Skin of body (tissue), 2 donors: ENCODE results near the gene PSRC1. TPM values are rescaled to one million over a fixed set of nuclear protein-coding genes. Genes with fewer than 3 reads are reported as not detected.

Experiments
- DNase-seq: peaks from one replicate; lab custom pipeline; 2025; lab: John Stamatoyannopoulos, UW
- total RNA-seq: library from RNA; depleted of rRNA; stranded (reverse); fragments of >200 nt; gene quantifications from one replicate; pipeline ENCODE4 v1.2.3, GENCODE V29; 2014

PSRC1 gene
- total RNA-seq, 1 donor from 2014 or later = 5.0 TPM

GRCh38 chr1:109258481-109259466 lies 24.2 kb downstream of the PSRC1 start:
- no peak for DNase-seq

- DNase-seq = no peak
Measured at GRCh38 chr1:109257682-109258421, 25.1 kb downstream of the PSRC1 start.

- no peak for DNase-seq
Measured at GRCh38 chr1:109256971-109257681, 25.8 kb downstream of the PSRC1 start.

- DNase-seq = no peak
Measured at GRCh38 chr1:109256085-109256484, 26.9 kb downstream of the PSRC1 start.

- no peak for DNase-seq
Measured at GRCh38 chr1:109255678-109256077, 27.3 kb downstream of the PSRC1 start.

- no peak for DNase-seq
Measured at GRCh38 chr1:109255097-109255651, 27.8 kb downstream of the PSRC1 start.

GRCh38 chr1:109254621-109255096 lies 28.3 kb downstream of the PSRC1 start:
- no peak for DNase-seq

- peak; percentile 37 for DNase-seq
Measured at GRCh38 chr1:109253803-109254620, 28.9 kb downstream of the PSRC1 start.

- DNase-seq = no peak
Measured at GRCh38 chr1:109252893-109253802, 29.8 kb downstream of the PSRC1 start.

- DNase-seq = no peak
Measured at GRCh38 chr1:109252167-109252892, 30.6 kb downstream of the PSRC1 start.

GRCh38 chr1:109251277-109252166 lies 31.4 kb downstream of the PSRC1 start:
- DNase-seq = no peak

- DNase-seq = no peak
Measured at GRCh38 chr1:109250454-109251276, 32.3 kb downstream of the PSRC1 start.

- no peak for DNase-seq
Measured at GRCh38 chr1:109249654-109250401, 33.1 kb downstream of the PSRC1 start.

- no peak for DNase-seq
Measured at GRCh38 chr1:109248797-109249629, 33.9 kb downstream of the PSRC1 start, which contains the start of gene CELSR2. Gene CELSR2 (plus strand): TSS chr1:109249539. CDS start chr1:109250080, 541 bp downstream.

GRCh38 chr1:109248444-109248796 lies 34.5 kb downstream of the PSRC1 start:
- no peak for DNase-seq
